ENCODE results near the gene ZNF594.
"Not testable (repeated sequence)": the region's sequence is repeated elsewhere in the genome, so short reads cannot be mapped to it uniquely, and the experiment has no call there.

ZNF594 gene

GRCh38 chr17:5131146-5131715, 60.4 kb downstream of the ZNF594 start:
- in situ Hi-C loops (cut with MboI; ENCODE audit: low sequenced_read_pairs, unreplicated experiment): no loop called here
- DNase-seq (ENCODE audit: low spot score): no peak
- no peak for TF ChIP-seq CTCF (IDR thresholded peaks at IDR 0.05; ENCODE audit: borderline replicate concordance, control extremely low read depth, extremely low read depth, insufficient read depth, missing control alignments)

DNA sequence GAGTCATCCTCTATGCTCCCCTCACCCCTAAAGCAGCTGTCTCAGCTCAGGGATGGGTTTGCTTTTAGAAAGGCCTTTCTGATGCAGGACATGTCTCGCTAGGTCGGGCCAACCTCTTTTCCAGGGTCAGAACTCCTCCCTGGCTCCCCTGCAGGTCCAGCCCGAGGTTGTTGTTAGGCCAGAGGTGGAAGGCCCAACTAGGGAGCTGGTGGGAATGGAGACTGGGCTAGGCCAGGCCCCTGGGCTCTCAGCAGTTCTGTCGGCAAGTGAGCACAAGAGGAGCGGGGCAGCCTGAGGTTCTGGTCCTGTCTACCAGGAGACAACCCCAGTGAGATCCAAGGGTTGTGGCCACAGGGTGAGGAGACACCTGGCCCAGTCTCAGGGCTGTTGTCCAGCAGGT, 61.0 kb downstream of the ZNF594 start:
- in situ Hi-C loops (cut with MboI; ENCODE audit: low sequenced_read_pairs, unreplicated experiment); DNase-seq (ENCODE audit: low spot score): not testable (repeated sequence)

DNA sequence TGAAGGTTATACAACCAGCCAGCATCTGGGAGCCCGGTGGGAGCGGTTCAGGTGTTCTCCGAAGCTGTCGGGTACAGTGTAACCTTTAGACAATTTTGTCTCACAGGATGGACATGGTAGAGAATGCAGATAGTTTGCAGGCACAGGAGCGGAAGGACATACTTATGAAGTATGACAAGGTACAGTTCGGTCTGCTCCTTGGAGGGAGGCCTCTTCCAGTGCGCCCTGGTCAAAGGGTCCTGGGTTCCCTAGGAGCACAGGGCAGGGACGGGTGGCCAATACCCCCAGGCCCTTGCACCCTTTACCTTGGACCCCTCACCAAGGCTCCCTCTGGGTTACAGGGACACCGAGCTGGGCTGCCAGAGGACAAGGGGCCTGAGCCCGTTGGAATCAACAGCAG, 61.4 kb downstream of the ZNF594 start:
- in situ Hi-C loops (cut with MboI; ENCODE audit: low sequenced_read_pairs, unreplicated experiment); DNase-seq (ENCODE audit: low spot score): not testable (repeated sequence)

DNA sequence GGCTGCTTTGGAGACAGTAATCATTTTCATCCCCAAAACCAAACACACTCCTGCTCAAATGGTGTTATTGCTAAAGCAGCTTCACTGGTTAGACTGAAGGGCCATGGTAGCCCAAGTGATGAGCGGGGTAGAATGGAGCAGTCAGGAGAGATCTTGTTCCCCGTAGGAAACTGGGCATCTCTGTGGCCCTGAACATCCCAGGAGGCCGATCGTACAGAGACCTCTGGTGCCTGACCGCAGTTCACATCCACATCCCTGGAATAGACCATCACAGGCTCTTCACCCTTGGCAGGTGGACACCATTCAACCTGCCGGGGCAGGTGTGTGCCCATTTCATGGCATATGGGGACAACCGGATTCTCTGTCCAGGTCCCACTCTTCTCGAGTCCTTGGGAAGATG, 61.9 kb downstream of the ZNF594 start:
- DNase-seq (ENCODE audit: low spot score); in situ Hi-C loops (cut with MboI; ENCODE audit: low sequenced_read_pairs, unreplicated experiment): not testable (repeated sequence)

All from GM13976 (cell line).